ENCODE results near the gene GJB6. TPM values are rescaled to one million over a fixed set of nuclear protein-coding genes. Genes with fewer than 3 reads are reported as not detected.

GJB6 gene
- total and polyA plus RNA-seq, 2 donors from 2014 or later: not detected

DNA sequence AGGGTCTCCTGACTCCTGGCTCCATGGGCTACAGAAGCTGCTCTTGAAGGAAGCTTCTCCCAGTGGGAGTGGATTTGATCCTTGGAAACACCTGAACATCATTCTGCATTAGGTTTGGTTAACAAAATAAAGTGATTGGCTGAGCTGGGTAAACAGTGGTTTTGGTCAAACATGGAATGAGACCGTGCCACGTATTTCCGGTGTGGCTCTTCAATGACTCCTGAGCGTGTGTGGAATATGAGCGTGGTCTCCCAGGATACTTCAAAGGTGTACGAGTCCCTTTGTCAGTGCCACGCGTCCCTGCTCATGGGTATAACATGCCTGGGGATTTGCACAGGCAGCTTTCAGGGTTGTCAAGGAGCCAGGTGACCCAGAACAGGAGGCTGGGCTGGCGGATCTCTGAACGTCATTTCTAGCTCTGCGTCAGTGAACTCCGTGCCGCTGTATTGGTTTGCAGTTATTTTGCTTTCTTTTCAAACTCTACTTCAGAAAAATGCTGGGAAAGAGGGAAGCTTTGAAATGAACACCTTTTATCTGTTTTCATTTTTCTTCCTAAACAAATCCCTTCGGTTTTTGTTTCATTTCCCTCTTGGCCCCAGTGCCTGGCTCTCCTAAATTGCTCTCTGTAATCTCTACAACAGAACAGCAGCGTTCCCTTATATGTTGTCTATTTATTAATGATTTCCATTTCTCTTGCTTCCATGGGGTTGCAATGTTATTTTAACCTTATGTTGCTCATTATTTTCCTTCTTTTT is 26.3 kb upstream of the GJB6 start:
- intact Hi-C loops (cut with DNase I): no loop called here
- no peak for FAIRE-seq

DNA sequence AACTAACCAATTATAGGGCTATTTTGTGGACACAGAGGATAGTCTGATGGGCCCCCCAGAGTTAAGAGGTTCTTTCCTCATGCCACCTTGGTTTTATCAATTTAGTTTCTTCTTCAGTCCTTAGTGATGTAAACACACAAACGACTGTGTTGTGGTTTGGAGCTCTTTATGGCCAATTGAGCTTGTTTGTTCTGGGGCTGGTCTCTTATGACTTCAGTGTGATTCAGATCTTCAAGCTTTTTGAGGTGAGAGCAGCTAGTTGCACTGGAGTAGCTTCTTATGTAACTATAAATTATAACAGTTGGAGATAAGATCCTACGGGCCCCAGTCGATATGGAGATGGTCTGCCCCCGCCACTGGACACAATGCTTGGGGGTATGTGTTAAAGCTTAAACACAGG is 22.0 kb upstream of the GJB6 start:
- TF ChIP-seq, protein P1, sequence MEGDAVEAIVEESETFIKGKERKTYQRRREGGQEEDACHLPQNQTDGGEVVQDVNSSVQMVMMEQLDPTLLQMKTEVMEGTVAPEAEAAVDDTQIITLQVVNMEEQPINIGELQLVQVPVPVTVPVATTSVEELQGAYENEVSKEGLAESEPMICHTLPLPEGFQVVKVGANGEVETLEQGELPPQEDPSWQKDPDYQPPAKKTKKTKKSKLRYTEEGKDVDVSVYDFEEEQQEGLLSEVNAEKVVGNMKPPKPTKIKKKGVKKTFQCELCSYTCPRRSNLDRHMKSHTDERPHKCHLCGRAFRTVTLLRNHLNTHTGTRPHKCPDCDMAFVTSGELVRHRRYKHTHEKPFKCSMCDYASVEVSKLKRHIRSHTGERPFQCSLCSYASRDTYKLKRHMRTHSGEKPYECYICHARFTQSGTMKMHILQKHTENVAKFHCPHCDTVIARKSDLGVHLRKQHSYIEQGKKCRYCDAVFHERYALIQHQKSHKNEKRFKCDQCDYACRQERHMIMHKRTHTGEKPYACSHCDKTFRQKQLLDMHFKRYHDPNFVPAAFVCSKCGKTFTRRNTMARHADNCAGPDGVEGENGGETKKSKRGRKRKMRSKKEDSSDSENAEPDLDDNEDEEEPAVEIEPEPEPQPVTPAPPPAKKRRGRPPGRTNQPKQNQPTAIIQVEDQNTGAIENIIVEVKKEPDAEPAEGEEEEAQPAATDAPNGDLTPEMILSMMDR (IDR thresholded peaks at IDR 0.05; ENCODE audit: borderline replicate concordance, extremely low read depth, insufficient read depth): no peak
- H3K36me3 ChIP-seq (ENCODE audit: control insufficient read depth in 2 of 3, insufficient read depth in 3 of 3, low read length in 3 of 3): no peaks in the 10 kb centered on the region
- H3K27me3 ChIP-seq (ENCODE audit: control insufficient read depth, insufficient read depth, low read length): no peaks in the 10 kb centered on the region
- H3K4me1 ChIP-seq (ENCODE audit: control insufficient read depth in 2 of 3, insufficient read depth in 2 of 3, low read depth in 1 of 3, low read length in 3 of 3): no peaks in the 10 kb centered on the region
- no peak overlapping the region for H3K9ac ChIP-seq (ENCODE audit: low read length in 3 of 3)
- no peak overlapping the region for H3K4me3 ChIP-seq (ENCODE audit: low read length in 3 of 3)
- FAIRE-seq: no peak
- no peak for DNase-seq
- H3K27ac ChIP-seq (ENCODE audit: low read depth in 2 of 2, low read length in 2 of 2): no peak overlapping the region
- H3K9me3 ChIP-seq (ENCODE audit: control insufficient read depth in 2 of 3, insufficient read depth in 1 of 3, low read length in 3 of 3): no peaks in the 10 kb centered on the region
- intact Hi-C loops (cut with DNase I): no loop called here

More for the DNA sequence above, 26.3 kb upstream of the GJB6 start:
- no peak overlapping the region for H3K27ac ChIP-seq (ENCODE audit: low read depth in 2 of 2, low read length in 2 of 2)
- H3K4me1 ChIP-seq (ENCODE audit: control insufficient read depth in 2 of 3, insufficient read depth in 2 of 3, low read depth in 1 of 3, low read length in 3 of 3): no peaks in the 10 kb centered on the region
- no peaks in the 10 kb centered on the region for H3K36me3 ChIP-seq (ENCODE audit: control insufficient read depth in 2 of 3, insufficient read depth in 3 of 3, low read length in 3 of 3)
- TF ChIP-seq, protein P1 (IDR thresholded peaks at IDR 0.05; ENCODE audit: borderline replicate concordance, extremely low read depth, insufficient read depth): no peak
- peak in 4 of 5 donors; percentile 78 to 93 (median 86) for DNase-seq
- no peak overlapping the region for H3K9ac ChIP-seq (ENCODE audit: low read length in 3 of 3)
- no peaks in the 10 kb centered on the region for H3K27me3 ChIP-seq (ENCODE audit: control insufficient read depth, insufficient read depth, low read length)
- no peaks in the 10 kb centered on the region for H3K9me3 ChIP-seq (ENCODE audit: control insufficient read depth in 2 of 3, insufficient read depth in 1 of 3, low read length in 3 of 3)
- H3K4me3 ChIP-seq (ENCODE audit: low read length in 3 of 3): peak overlapping the region; percentile 14 to 52 (median 46)

DNA sequence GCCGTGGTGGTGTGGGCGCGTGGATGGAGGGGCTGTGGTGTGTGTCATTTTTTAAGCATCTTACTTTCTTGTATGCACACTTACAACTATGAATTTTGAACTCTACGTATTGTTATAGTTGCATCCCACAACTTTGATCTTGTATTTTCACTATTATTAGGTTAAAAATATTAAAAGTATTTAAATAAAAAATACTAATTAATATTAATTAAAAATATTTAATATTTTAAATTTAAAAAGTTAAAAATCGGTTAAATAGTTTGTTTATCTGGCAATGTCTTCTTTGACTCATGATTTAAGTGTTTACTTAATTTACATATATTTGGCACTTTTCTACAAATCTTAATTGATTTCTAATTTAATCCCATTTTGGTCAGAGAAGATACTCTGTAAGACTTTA is 17.8 kb upstream of the GJB6 start:
- no peaks in the 10 kb centered on the region for H3K4me1 ChIP-seq (ENCODE audit: control insufficient read depth in 2 of 3, insufficient read depth in 2 of 3, low read depth in 1 of 3, low read length in 3 of 3)
- no peak overlapping the region for H3K4me3 ChIP-seq (ENCODE audit: low read length in 3 of 3)
- no peak overlapping the region for H3K27ac ChIP-seq (ENCODE audit: low read depth in 2 of 2, low read length in 2 of 2)
- FAIRE-seq: peak; percentile 62
- no peaks in the 10 kb centered on the region for H3K27me3 ChIP-seq (ENCODE audit: control insufficient read depth, insufficient read depth, low read length)
- no peaks in the 10 kb centered on the region for H3K9me3 ChIP-seq (ENCODE audit: control insufficient read depth in 2 of 3, insufficient read depth in 1 of 3, low read length in 3 of 3)
- intact Hi-C loops (cut with DNase I): no loop called here
- H3K36me3 ChIP-seq (ENCODE audit: control insufficient read depth in 2 of 3, insufficient read depth in 3 of 3, low read length in 3 of 3): no peaks in the 10 kb centered on the region
- H3K9ac ChIP-seq (ENCODE audit: low read length in 3 of 3): no peak overlapping the region
- no peak for DNase-seq
- TF ChIP-seq, protein P1 (IDR thresholded peaks at IDR 0.05; ENCODE audit: borderline replicate concordance, extremely low read depth, insufficient read depth): no peak

All from kidney (tissue), 14 donors.